Keratinocyte (primary cell): ENCODE results near the gene ATF1. TPM values are rescaled to one million over a fixed set of nuclear protein-coding genes. Genes with fewer than 3 reads are reported as not detected.

ENCODE experiments used
- DNase-seq: peaks from one replicate; pipeline ENCODE4 v3.0.0-alpha.2; 2011; ENCODE audit warnings: low read depth, missing footprints, low spot score
- FAIRE-seq: peaks from 2 replicates; lab custom pipeline; 2011; peaks lifted over from hg19 to GRCh38; lab: Jason Lieb, UNC
- H2AFZ ChIP-seq: 2 replicates; pipeline ENCODE4 v1.6.0; 2012; ENCODE audit warnings: low read length, control low read depth, inconsistent platforms; ENCODE audit not compliant: control insufficient read depth
- H3K27ac ChIP-seq: 2 replicates; pipeline ENCODE4 v1.5.1; 2011; ENCODE audit warnings: low read length; ENCODE audit not compliant: control insufficient read depth, insufficient read depth
- H3K27me3 ChIP-seq: 3 replicates; pipeline ENCODE4 v1.6.0; 2011; ENCODE audit warnings: low read length; ENCODE audit not compliant: control insufficient read depth, insufficient read depth; ENCODE audit errors: extremely low read depth
- H3K36me3 ChIP-seq, 2 experiments: 2 replicates in 1 of 2; 3 replicates in 1 of 2; pipeline ENCODE4 v1.5.1; 2011; ENCODE audit warnings: low read length in 2 of 2, mild to moderate bottlenecking in 1 of 2; ENCODE audit not compliant: control insufficient read depth in 2 of 2, insufficient read depth in 2 of 2; ENCODE audit errors: extremely low read depth in 1 of 2
- H3K4me1 ChIP-seq: 3 replicates; pipeline ENCODE4 v1.5.1; 2011; ENCODE audit warnings: low read length; ENCODE audit not compliant: control insufficient read depth, insufficient read depth; ENCODE audit errors: extremely low read depth
- H3K4me2 ChIP-seq: 3 replicates; pipeline ENCODE4 v1.6.0; 2011; ENCODE audit warnings: low read depth, low read length; ENCODE audit not compliant: control insufficient read depth, insufficient read depth; ENCODE audit errors: extremely low read depth
- H3K4me3 ChIP-seq, 3 experiments: fragments of 200-600 bp in 1 of 3; sonication (generic) in 1 of 3; 2 replicates in 2 of 3; 3 replicates in 1 of 3; pipeline ENCODE4 v1.5.1; 2011 to 2016; ENCODE audit warnings: low read length in 3 of 3, mild to moderate bottlenecking in 3 of 3, control low read depth in 2 of 3, inconsistent platforms in 1 of 3, low read depth in 1 of 3, mixed read lengths in 1 of 3, mixed run types in 1 of 3, moderate library complexity in 1 of 3; ENCODE audit not compliant: control insufficient read depth in 2 of 3, insufficient read depth in 2 of 3; ENCODE audit errors: extremely low read depth in 1 of 3
- H3K79me2 ChIP-seq: 2 replicates; pipeline ENCODE4 v1.6.0; 2012; ENCODE audit warnings: low read length; ENCODE audit not compliant: control insufficient read depth, insufficient read depth
- H3K9ac ChIP-seq: 3 replicates; pipeline ENCODE4 v1.6.0; 2011; ENCODE audit warnings: low read length; ENCODE audit not compliant: control insufficient read depth, insufficient read depth; ENCODE audit errors: extremely low read depth
- H3K9me1 ChIP-seq: 3 replicates; pipeline ENCODE4 v1.6.0; 2011; ENCODE audit warnings: low read length; ENCODE audit not compliant: control insufficient read depth, insufficient read depth; ENCODE audit errors: extremely low read depth
- H3K9me3 ChIP-seq: 2 replicates; pipeline ENCODE4 v1.5.1; 2012; ENCODE audit warnings: low read depth, low read length; ENCODE audit not compliant: control insufficient read depth
- H4K20me1 ChIP-seq: 3 replicates; pipeline ENCODE4 v1.6.0; 2011; ENCODE audit warnings: low read length; ENCODE audit not compliant: control insufficient read depth, insufficient read depth; ENCODE audit errors: extremely low read depth
- CTCF ChIP-seq, 3 experiments: IDR thresholded peaks in 1 of 3; conservative IDR thresholded peaks in 1 of 3; optimal IDR thresholded peaks in 1 of 3; 2 replicates in 2 of 3; 3 replicates in 1 of 3; pipeline versions ENCODE3 to v1.5.1; 2011; ENCODE audit warnings: low read length in 3 of 3, mild to moderate bottlenecking in 3 of 3, moderate library complexity in 2 of 3, control low read depth in 1 of 3, inconsistent platforms in 1 of 3; ENCODE audit not compliant: insufficient read depth in 2 of 3; ENCODE audit errors: extremely low read depth in 1 of 3
- EZH2 ChIP-seq: IDR thresholded peaks from one replicate; pipeline ENCODE4 v1.6.1; 2012; ENCODE audit warnings: inconsistent platforms, mild to moderate bottlenecking, low read length, moderate library complexity
- dilution Hi-C: fragments of 300-500 bp; cut with MboI; formaldehyde crosslinking; loops from one replicate; pipeline ENCODE4 v1.7.0; 2020; ENCODE audit warnings: low sequenced_read_pairs; ENCODE audit not compliant: extremely low pct_ligation_motif_present
- polyA plus RNA-seq, 5 experiments: library from polyadenylated mRNA; depleted of rRNA in 3 of 5; stranded (reverse) in 3 of 5; stranded (forward) in 1 of 5; unstranded in 1 of 5; fragments of >200 nt; gene quantifications; 1 replicate in 1 of 5; 2 replicates in 3 of 5; 3 replicates in 1 of 5; pipeline versions ENCODE4 v1.2.1 to v1.2.3, GENCODE V29; 2011 to 2012; ENCODE audit warnings: missing spikeins in 2 of 5, low read depth in 1 of 5, low replicate concordance in 1 of 5

ATF1 gene
- polyA plus RNA-seq, 1 donor (not counting 4 experiments of a cell fraction or from before 2014, with no cell fraction given): 37.4 TPM

GRCh38 chr12:50776749-50777728 is 13.1 kb downstream of the ATF1 start:
- H3K27me3 ChIP-seq: no peaks in the 10 kb centered on the region
- H3K27ac ChIP-seq: no peak overlapping the region
- DNase-seq: no peak
- no peaks in the 10 kb centered on the region for H4K20me1 ChIP-seq
- FAIRE-seq: no peak
- no peak overlapping the region for H2AFZ ChIP-seq
- dilution Hi-C loops: no loop called here
- no peaks in the 10 kb centered on the region for H3K36me3 ChIP-seq
- H3K4me3 ChIP-seq: no peak overlapping the region
- no peaks in the 10 kb centered on the region for H3K9me1 ChIP-seq
- peaks cover 30% of the 10 kb centered on the region for H3K79me2 ChIP-seq
- no peak overlapping the region for H3K9ac ChIP-seq
- H3K4me2 ChIP-seq: no peak overlapping the region
- H3K9me3 ChIP-seq: no peaks in the 10 kb centered on the region
- TF ChIP-seq CTCF (optimal IDR thresholded peaks at IDR 0.05 in 1 of 3, IDR thresholded peaks at IDR 0.05 in 1 of 3, conservative IDR thresholded peaks at IDR 0.05 in 1 of 3; ENCODE audit: extremely low read depth in 1 of 3, insufficient read depth in 2 of 3, low read length in 3 of 3): no peak
- TF ChIP-seq EZH2: no peak
- no peaks in the 10 kb centered on the region for H3K4me1 ChIP-seq

- no peaks in the 10 kb centered on the region for H3K36me3 ChIP-seq
- dilution Hi-C loops: no loop called here
- H3K4me1 ChIP-seq: no peaks in the 10 kb centered on the region
- FAIRE-seq (no peak), DNase-seq (no peak)
- no peaks in the 10 kb centered on the region for H3K9me1 ChIP-seq
- H3K9me3 ChIP-seq: no peaks in the 10 kb centered on the region
- no peaks in the 10 kb centered on the region for H4K20me1 ChIP-seq
- H2AFZ ChIP-seq: no peak overlapping the region
- no peak overlapping the region for H3K9ac ChIP-seq
- no peak overlapping the region for H3K27ac ChIP-seq
- peaks cover 19% of the 10 kb centered on the region for H3K79me2 ChIP-seq
- TF ChIP-seq EZH2 (no peak), CTCF (optimal IDR thresholded peaks at IDR 0.05 in 1 of 3, IDR thresholded peaks at IDR 0.05 in 1 of 3, conservative IDR thresholded peaks at IDR 0.05 in 1 of 3; ENCODE audit: extremely low read depth in 1 of 3, insufficient read depth in 2 of 3, low read length in 3 of 3) (no peak)
- no peaks in the 10 kb centered on the region for H3K27me3 ChIP-seq
- no peak overlapping the region for H3K4me3 ChIP-seq
- H3K4me2 ChIP-seq: no peak overlapping the region
These were observed 15.0 kb downstream of the ATF1 start for GRCh38 chr12:50778663-50779590.
